H9 (cell line): ENCODE measurements around the gene KIAA0825. TPM values are rescaled to one million over a fixed set of nuclear protein-coding genes. Genes with fewer than 3 reads are reported as not detected.

Source experiments
- DNase-seq: peaks from one replicate; pipeline ENCODE4 v3.0.0-alpha.2; 2017
- H2AFZ ChIP-seq: one replicate; pipeline ENCODE4 v1.6.1; 2013; ENCODE audit warnings: mild to moderate bottlenecking, low read length, control low read depth, moderate library complexity
- H2AK5ac ChIP-seq: 2 replicates; pipeline ENCODE4 v1.6.1; 2013; ENCODE audit warnings: low read length, control low read depth, mixed read lengths; ENCODE audit not compliant: insufficient read length
- H2BK120ac ChIP-seq: one replicate; pipeline ENCODE4 v1.6.1; 2013; ENCODE audit warnings: low read depth, mild to moderate bottlenecking, low read length, control low read depth, inconsistent platforms; ENCODE audit not compliant: poor library complexity, severe bottlenecking
- H2BK12ac ChIP-seq: 2 replicates; pipeline ENCODE4 v1.6.1; 2013; ENCODE audit warnings: low read length, control low read depth, mixed read lengths, low read depth; ENCODE audit not compliant: insufficient read length
- H2BK15ac ChIP-seq: 2 replicates; pipeline ENCODE4 v1.6.1; 2013; ENCODE audit warnings: low read depth, low read length, control low read depth
- H2BK20ac ChIP-seq: one replicate; pipeline ENCODE4 v1.6.1; 2013; ENCODE audit warnings: low read depth, mild to moderate bottlenecking, low read length, control low read depth, inconsistent platforms; ENCODE audit not compliant: poor library complexity, severe bottlenecking
- H2BK5ac ChIP-seq: 2 replicates; pipeline ENCODE4 v1.6.1; 2013; ENCODE audit warnings: low read length, control low read depth, mixed read lengths; ENCODE audit not compliant: insufficient read length
- H3K14ac ChIP-seq: 2 replicates; pipeline ENCODE4 v1.6.1; 2013; ENCODE audit warnings: low read length, control low read depth; ENCODE audit not compliant: insufficient read depth
- H3K18ac ChIP-seq: 2 replicates; pipeline ENCODE4 v1.6.1; 2013; ENCODE audit warnings: low read depth, mild to moderate bottlenecking, mixed read lengths, low read length, control low read depth; ENCODE audit not compliant: insufficient read length
- H3K23ac ChIP-seq: 2 replicates; pipeline ENCODE4 v1.6.1; 2013; ENCODE audit warnings: low read length, control low read depth, mixed read lengths, low read depth; ENCODE audit not compliant: insufficient read length
- H3K23me2 ChIP-seq: 2 replicates; pipeline ENCODE4 v1.6.1; 2013; ENCODE audit warnings: low read depth, mild to moderate bottlenecking, mixed read lengths, low read length, control low read depth; ENCODE audit not compliant: insufficient read length, poor library complexity, severe bottlenecking
- H3K27ac ChIP-seq: 2 replicates; pipeline ENCODE4 v1.5.1; 2013; ENCODE audit warnings: low read length, control low read depth, mixed read lengths, low read depth; ENCODE audit not compliant: insufficient read length
- H3K27me3 ChIP-seq: 2 replicates; pipeline ENCODE4 v1.6.1; 2013; ENCODE audit warnings: low read length, control low read depth, inconsistent platforms; ENCODE audit not compliant: insufficient read depth
- H3K4ac ChIP-seq: 2 replicates; pipeline ENCODE4 v1.6.1; 2013; ENCODE audit warnings: low read depth, mild to moderate bottlenecking, control low read depth, inconsistent platforms, low read length, moderate library complexity
- H3K4me1 ChIP-seq: 2 replicates; pipeline ENCODE4 v1.6.1; 2013; ENCODE audit warnings: low read length, control low read depth, inconsistent platforms; ENCODE audit not compliant: insufficient read depth
- H3K4me2 ChIP-seq: 2 replicates; pipeline ENCODE4 v1.6.1; 2013; ENCODE audit warnings: low read length, control low read depth, mixed read lengths; ENCODE audit not compliant: insufficient read length, insufficient read depth
- H3K56ac ChIP-seq: 2 replicates; pipeline ENCODE4 v1.6.1; 2013; ENCODE audit warnings: low read depth, mild to moderate bottlenecking, mixed read lengths, low read length, control low read depth; ENCODE audit not compliant: insufficient read length
- H3K79me1 ChIP-seq: 2 replicates; pipeline ENCODE4 v1.6.1; 2013; ENCODE audit warnings: low read depth, mild to moderate bottlenecking, moderate library complexity, low read length, control low read depth, inconsistent platforms; ENCODE audit not compliant: insufficient read depth, poor library complexity, severe bottlenecking
- H3K79me2 ChIP-seq: 2 replicates; pipeline ENCODE4 v1.6.1; 2013; ENCODE audit warnings: low read length, control low read depth, inconsistent platforms; ENCODE audit not compliant: insufficient read depth
- H3K9ac ChIP-seq: 2 replicates; pipeline ENCODE4 v1.6.1; 2013; ENCODE audit warnings: low read length, control low read depth, mixed read lengths; ENCODE audit not compliant: insufficient read length; ENCODE audit errors: extremely low read depth
- H3K9me3 ChIP-seq: one replicate; pipeline ENCODE4 v1.6.1; 2013; ENCODE audit warnings: low read depth, low read length, inconsistent platforms; ENCODE audit not compliant: control insufficient read depth
- H3T11ph ChIP-seq: one replicate; pipeline ENCODE4 v1.6.1; 2013; ENCODE audit warnings: mild to moderate bottlenecking, low read length, control low read depth, inconsistent platforms
- H4K20me1 ChIP-seq: one replicate; pipeline ENCODE4 v1.6.1; 2013; ENCODE audit not compliant: control insufficient read depth, insufficient read length, insufficient read depth
- H4K5ac ChIP-seq: 2 replicates; pipeline ENCODE4 v1.6.1; 2013; ENCODE audit warnings: low read depth, mild to moderate bottlenecking, mixed read lengths, low read length, control low read depth; ENCODE audit not compliant: insufficient read length
- H4K8ac ChIP-seq: replicated peaks from 2 replicates; pipeline ENCODE4 v1.6.1; 2013; ENCODE audit warnings: low read length, control low read depth, mixed read lengths, low read depth; ENCODE audit not compliant: insufficient read length
- H4K91ac ChIP-seq: 2 replicates; pipeline ENCODE4 v1.6.1; 2013; ENCODE audit warnings: low read depth, mild to moderate bottlenecking, moderate library complexity, mixed read lengths, low read length, control low read depth; ENCODE audit not compliant: insufficient read length
- H3K27ac Mint-ChIP-seq, 3 experiments: 2 replicates in 2 of 3; 3 replicates in 1 of 3; pipeline ENCODE4 v1.8.0; 2020 to 2021; ENCODE audit warnings: mixed read lengths in 3 of 3, mild to moderate bottlenecking in 1 of 3, moderate library complexity in 1 of 3
- H3K27me3 Mint-ChIP-seq: 2 replicates; pipeline ENCODE4 v1.8.0; 2021; ENCODE audit warnings: low read depth, mild to moderate bottlenecking, moderate library complexity, mixed read lengths
- H3K36me3 Mint-ChIP-seq, 3 experiments: 2 replicates in 2 of 3; 3 replicates in 1 of 3; pipeline ENCODE4 v1.8.0; 2020 to 2021; ENCODE audit warnings: low read depth in 3 of 3, mixed read lengths in 3 of 3; ENCODE audit not compliant: insufficient read depth in 1 of 3
- H3K4me1 Mint-ChIP-seq, 2 experiments: 2 replicates each; pipeline ENCODE4 v1.8.0; 2020; ENCODE audit warnings: mixed read lengths in 2 of 2
- H3K4me3 Mint-ChIP-seq, 2 experiments: 2 replicates in 1 of 2; 3 replicates in 1 of 2; pipeline ENCODE4 v1.8.0; 2020 to 2021; ENCODE audit warnings: mild to moderate bottlenecking in 2 of 2, mixed read lengths in 2 of 2, moderate library complexity in 1 of 2
- H3K9me3 Mint-ChIP-seq, 2 experiments: 2 replicates in 1 of 2; 3 replicates in 1 of 2; pipeline ENCODE4 v1.8.0; 2020; ENCODE audit warnings: mild to moderate bottlenecking in 2 of 2, mixed read lengths in 2 of 2, moderate library complexity in 1 of 2
- WGBS: extraction: QIAGEN DNeasy Blood & Tissue Kit; methylation state at CpG from one replicate; pipeline ENCODE4 v1.1.7; 2013; ENCODE audit warnings: missing lambda C conversion rate, low lambda C conversion rate, mixed read lengths; ENCODE audit not compliant: insufficient read length; ENCODE audit errors: extremely low coverage; 5-methylcytosine and 5-hydroxymethylcytosine counted together
- total RNA-seq: library from RNA; stranded (reverse); gene quantifications from 2 replicates; pipeline ENCODE4 v1.2.1, GENCODE V29; 2021
- TF ChIP-seq, protein P1 (sequence below): fragments of 200-600 bp; sonication (generic); conservative IDR thresholded peaks from 3 replicates; pipeline ENCODE4 v1.8.0; 2021; ENCODE audit warnings: antibody characterized with exemption, mild to moderate bottlenecking

KIAA0825 gene
- total RNA-seq, 1 experiment from 2014 or later, result 1.8 TPM

- H4K8ac ChIP-seq, result no peak overlapping the region
- no peak for DNase-seq
- no peak overlapping the region for H2BK120ac ChIP-seq
- H3K79me1 ChIP-seq, result no peaks in the 10 kb centered on the region
- no peaks in the 10 kb centered on the region for H3K9me3 Mint-ChIP-seq
- no peaks in the 10 kb centered on the region for H3K27me3 Mint-ChIP-seq
- H3K27me3 ChIP-seq, result no peaks in the 10 kb centered on the region; the same call in 1 of the 2 replicates
- H3K4me2 ChIP-seq, result no peak overlapping the region
- no peak overlapping the region for H3K56ac ChIP-seq
- H4K91ac ChIP-seq, result no peak overlapping the region
- no peaks in the 10 kb centered on the region for H4K20me1 ChIP-seq
- H2BK20ac ChIP-seq, result no peak overlapping the region
- no peaks in the 10 kb centered on the region for H3K9me3 ChIP-seq
- H3T11ph ChIP-seq, result no peak overlapping the region
- no peak overlapping the region for H4K5ac ChIP-seq
- no peak overlapping the region for H3K4me3 Mint-ChIP-seq
- H3K9ac ChIP-seq, result no peak overlapping the region
- peak overlapping the region in 1 of 3 experiments; percentile 10; a peak in 1 of 7 replicates for H3K27ac Mint-ChIP-seq
- no peak overlapping the region for H2AFZ ChIP-seq
- H2BK15ac ChIP-seq, result no peak overlapping the region
- H2BK5ac ChIP-seq, result no peak overlapping the region
- WGBS, result no CpG with 5 or more reads among the region's 1 CpG
- H3K4me1 ChIP-seq, result no peaks in the 10 kb centered on the region
- H3K4me1 Mint-ChIP-seq, result peaks cover 6 to 7% of the 10 kb centered on the region in 2 experiments
- H3K4ac ChIP-seq, result no peak overlapping the region
- TF ChIP-seq, protein P1, sequence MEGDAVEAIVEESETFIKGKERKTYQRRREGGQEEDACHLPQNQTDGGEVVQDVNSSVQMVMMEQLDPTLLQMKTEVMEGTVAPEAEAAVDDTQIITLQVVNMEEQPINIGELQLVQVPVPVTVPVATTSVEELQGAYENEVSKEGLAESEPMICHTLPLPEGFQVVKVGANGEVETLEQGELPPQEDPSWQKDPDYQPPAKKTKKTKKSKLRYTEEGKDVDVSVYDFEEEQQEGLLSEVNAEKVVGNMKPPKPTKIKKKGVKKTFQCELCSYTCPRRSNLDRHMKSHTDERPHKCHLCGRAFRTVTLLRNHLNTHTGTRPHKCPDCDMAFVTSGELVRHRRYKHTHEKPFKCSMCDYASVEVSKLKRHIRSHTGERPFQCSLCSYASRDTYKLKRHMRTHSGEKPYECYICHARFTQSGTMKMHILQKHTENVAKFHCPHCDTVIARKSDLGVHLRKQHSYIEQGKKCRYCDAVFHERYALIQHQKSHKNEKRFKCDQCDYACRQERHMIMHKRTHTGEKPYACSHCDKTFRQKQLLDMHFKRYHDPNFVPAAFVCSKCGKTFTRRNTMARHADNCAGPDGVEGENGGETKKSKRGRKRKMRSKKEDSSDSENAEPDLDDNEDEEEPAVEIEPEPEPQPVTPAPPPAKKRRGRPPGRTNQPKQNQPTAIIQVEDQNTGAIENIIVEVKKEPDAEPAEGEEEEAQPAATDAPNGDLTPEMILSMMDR, result no peak
- H3K23ac ChIP-seq, result no peak overlapping the region
- no peaks in the 10 kb centered on the region for H3K36me3 Mint-ChIP-seq
- no peaks in the 10 kb centered on the region for H3K79me2 ChIP-seq
- H3K14ac ChIP-seq, result no peak overlapping the region
- no peak overlapping the region for H3K18ac ChIP-seq
- no peak overlapping the region for H2BK12ac ChIP-seq
- no peak overlapping the region for H3K27ac ChIP-seq
- H3K23me2 ChIP-seq, result no peaks in the 10 kb centered on the region
- no peak overlapping the region for H2AK5ac ChIP-seq
These were observed 96.3 kb downstream of the KIAA0825 start for GRCh38 chr5:94522117-94522516.
